HepG2 (cell line): ENCODE results near the gene APOBEC3H. TPM values are rescaled to one million over a fixed set of nuclear protein-coding genes. Genes with fewer than 3 reads are reported as not detected.

Experiments
- CBFB ChIP-seq: sonication (generic); formaldehyde crosslinking; IDR thresholded peaks from 2 replicates; pipeline ENCODE4 v1.4.0; 2020; ENCODE audit warnings: missing genetic modification reagents
- CEBPG ChIP-seq: IDR thresholded peaks from 2 replicates; pipeline ENCODE4 v1.6.1; 2016
- HNF4G ChIP-seq, 2 experiments: sonication (generic) in 1 of 2; formaldehyde crosslinking in 1 of 2; IDR thresholded peaks; 2 replicates each; pipeline versions ENCODE4 v1.4.0 to v1.6.1; 2011 to 2020; ENCODE audit warnings: borderline replicate concordance in 2 of 2, low read depth in 2 of 2, mild to moderate bottlenecking in 2 of 2, low read length in 1 of 2, missing genetic modification reagents in 1 of 2, moderate library complexity in 1 of 2
- KDM2A ChIP-seq: sonication (generic); formaldehyde crosslinking; IDR thresholded peaks from 2 replicates; pipeline ENCODE4 v1.4.0; 2020; ENCODE audit warnings: low read depth, missing genetic modification reagents, borderline replicate concordance
- KDM5A ChIP-seq: fragments of 200-600 bp; sonication (generic); IDR thresholded peaks from 2 replicates; pipeline ENCODE4 v1.7.0; 2018; ENCODE audit warnings: antibody characterized with exemption, mild to moderate bottlenecking, low read length, borderline replicate concordance
- KLF9 ChIP-seq: IDR thresholded peaks from 2 replicates; pipeline ENCODE4 v1.6.1; 2016; ENCODE audit warnings: low read depth
- LCORL ChIP-seq, 2 experiments: fragments of 450-650 bp in 1 of 2; sonication (generic) in 1 of 2; formaldehyde crosslinking in 1 of 2; IDR thresholded peaks; 2 replicates each; pipeline versions ENCODE4 v1.5.0 to v1.6.1; 2017 to 2020; ENCODE audit warnings: antibody characterized with exemption in 1 of 2, missing genetic modification reagents in 1 of 2
- NCOA1 ChIP-seq: sonication (generic); formaldehyde crosslinking; IDR thresholded peaks from 2 replicates; pipeline ENCODE4 v1.9.0; 2021; ENCODE audit warnings: missing genetic modification reagents
- NFIB ChIP-seq: sonication (generic); formaldehyde crosslinking; IDR thresholded peaks from 2 replicates; pipeline ENCODE4 v1.9.0; 2021; ENCODE audit warnings: missing genetic modification reagents, mild to moderate bottlenecking, borderline replicate concordance
- PHF5A ChIP-seq: IDR thresholded peaks from one replicate; pipeline ENCODE4 v1.6.1; 2018; ENCODE audit warnings: low read depth, missing genetic modification reagents; ENCODE audit not compliant: unreplicated experiment
- SP4 ChIP-seq: sonication (generic); formaldehyde crosslinking; IDR thresholded peaks from 2 replicates; pipeline ENCODE4 v1.8.1; 2023; ENCODE audit warnings: mild to moderate bottlenecking, missing genetic modification reagents
- SSRP1 ChIP-seq: IDR thresholded peaks from 2 replicates; pipeline ENCODE4 v1.6.1; 2016; ENCODE audit warnings: control low read depth
- TEAD3 ChIP-seq: optimal IDR thresholded peaks from 2 replicates; pipeline ENCODE3; 2016; ENCODE audit warnings: borderline replicate concordance
- XRCC5 ChIP-seq: fragments of 200-400 bp; formaldehyde crosslinking; optimal IDR thresholded peaks from 2 replicates; pipeline ENCODE3; 2017; ENCODE audit warnings: mild to moderate bottlenecking, low read length
- ZFP37 ChIP-seq: sonication (generic); formaldehyde crosslinking; IDR thresholded peaks from 2 replicates; pipeline ENCODE4 v1.4.0; 2020; ENCODE audit warnings: missing genetic modification reagents, borderline replicate concordance
- ZNF747 ChIP-seq: sonication (generic); formaldehyde crosslinking; IDR thresholded peaks from 2 replicates; pipeline ENCODE4 v1.8.1; 2023; ENCODE audit warnings: missing genetic modification reagents, mild to moderate bottlenecking, borderline replicate concordance
- polyA plus RNA-seq, 8 experiments: library from polyadenylated mRNA; depleted of rRNA in 3 of 8; stranded (reverse) in 7 of 8; unstranded in 1 of 8; fragments of >200 nt; fragmentation: Illumina TruSeq in 4 of 8; extraction: Trizol in 4 of 8; gene quantifications; 2 replicates each; pipeline versions ENCODE4 v1.2.1 to v1.2.3, GENCODE V29; 2011 to 2016; ENCODE audit warnings: low read depth in 4 of 8, missing spikeins in 1 of 8, mixed read lengths in 1 of 8; ENCODE audit not compliant: insufficient read depth in 1 of 8
- total RNA-seq, 5 experiments: library from RNA; depleted of rRNA; stranded (reverse); fragments of >200 nt; fragmentation: Illumina TruSeq; extraction: Trizol; gene quantifications; 2 replicates each; pipeline ENCODE4 v1.2.3, GENCODE V29; 2016; ENCODE audit warnings: low read depth in 1 of 5
- TF ChIP-seq, protein P1 (sequence below): sonication (generic); formaldehyde crosslinking; IDR thresholded peaks from 2 replicates; pipeline ENCODE4 v1.5.1; 2020; ENCODE audit warnings: mild to moderate bottlenecking, missing genetic modification reagents, moderate library complexity
- TF ChIP-seq, protein P2 (sequence below): sonication (generic); formaldehyde crosslinking; IDR thresholded peaks from 2 replicates; pipeline ENCODE4 v1.5.0; 2020; ENCODE audit warnings: missing genetic modification reagents
- TF ChIP-seq, protein P3 (sequence below), 2 experiments: IDR thresholded peaks; 2 replicates each; pipeline ENCODE4 v1.6.1; 2011 to 2012; ENCODE audit warnings: low read length in 2 of 2, borderline replicate concordance in 1 of 2, low read depth in 1 of 2, mild to moderate bottlenecking in 1 of 2, moderate library complexity in 1 of 2
- TF ChIP-seq, protein P4 (sequence below): sonication (generic); formaldehyde crosslinking; IDR thresholded peaks from 2 replicates; pipeline ENCODE4 v1.4.0; 2020; ENCODE audit warnings: low read depth, mild to moderate bottlenecking, missing genetic modification reagents
- TF ChIP-seq, protein P5 (sequence below): sonication (generic); formaldehyde crosslinking; IDR thresholded peaks from 2 replicates; pipeline ENCODE4 v1.9.0; 2021; ENCODE audit warnings: missing genetic modification reagents, borderline replicate concordance

The APOBEC3H gene
- total and polyA plus RNA-seq, 2 of the 13 experiments (the other 11 are each of a cell fraction or from before 2014, with no cell fraction given), result 0.18 to 0.31 TPM

DNA sequence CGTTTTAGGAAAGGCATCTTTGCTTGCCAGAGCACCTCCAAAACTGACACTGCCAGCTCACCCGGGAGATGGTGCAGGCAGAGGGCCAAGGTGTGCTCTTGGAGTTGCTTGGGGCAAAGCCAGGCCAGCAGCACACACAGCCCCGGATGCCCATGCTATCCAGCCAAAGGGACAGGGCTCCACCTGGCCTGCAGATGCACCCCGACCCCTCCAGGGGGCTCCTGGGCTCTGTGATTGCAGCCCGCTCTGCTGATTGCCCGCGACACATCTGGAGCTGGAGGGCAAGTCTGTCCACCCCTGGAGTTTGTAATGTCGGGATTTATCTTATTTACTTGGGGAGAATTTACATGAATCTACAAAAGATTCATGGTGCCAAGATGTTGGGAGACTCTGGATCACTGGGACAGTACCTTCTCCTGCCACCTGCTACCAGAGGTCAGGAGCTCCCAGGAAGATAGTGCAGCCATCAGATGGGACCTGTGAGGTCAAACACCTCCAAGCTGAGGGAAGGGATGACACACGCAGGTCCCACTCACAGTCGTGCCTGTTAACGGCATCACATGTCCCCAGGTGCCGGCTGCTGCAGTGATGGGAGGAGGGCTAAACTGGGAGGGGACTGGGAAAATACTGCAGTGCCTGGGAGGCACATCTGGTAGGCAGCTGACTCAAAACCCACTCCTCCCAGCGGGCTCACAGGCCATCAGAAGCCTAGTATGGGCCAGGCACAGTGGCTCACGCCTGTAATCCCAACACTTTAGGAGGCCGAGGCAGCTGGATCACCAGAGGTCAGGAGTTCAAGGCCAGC is 38.2 kb downstream of the APOBEC3H start (continued):
- TF ChIP-seq, protein P1, sequence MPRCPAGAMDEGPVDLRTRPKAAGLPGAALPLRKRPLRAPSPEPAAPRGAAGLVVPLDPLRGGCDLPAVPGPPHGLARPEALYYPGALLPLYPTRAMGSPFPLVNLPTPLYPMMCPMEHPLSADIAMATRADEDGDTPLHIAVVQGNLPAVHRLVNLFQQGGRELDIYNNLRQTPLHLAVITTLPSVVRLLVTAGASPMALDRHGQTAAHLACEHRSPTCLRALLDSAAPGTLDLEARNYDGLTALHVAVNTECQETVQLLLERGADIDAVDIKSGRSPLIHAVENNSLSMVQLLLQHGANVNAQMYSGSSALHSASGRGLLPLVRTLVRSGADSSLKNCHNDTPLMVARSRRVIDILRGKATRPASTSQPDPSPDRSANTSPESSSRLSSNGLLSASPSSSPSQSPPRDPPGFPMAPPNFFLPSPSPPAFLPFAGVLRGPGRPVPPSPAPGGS (CRISPR knock-in tag), result no peak
- TF ChIP-seq CEBPG (CRISPR knock-in tag) (no peak), NFIB (CRISPR knock-in tag) (no peak), LCORL (IDR thresholded peaks at IDR 0.05) (no peak), LCORL (CRISPR knock-in tag; IDR thresholded peaks at IDR 0.05) (0 out of 2 replicates have a peak, but pooled peaks have one; percentile 26), PHF5A (CRISPR knock-in tag) (no peak), KDM2A (CRISPR knock-in tag) (peak; percentile 47; the same call in 1 of the 2 replicates), HNF4G (IDR thresholded peaks at IDR 0.05; ENCODE audit: borderline replicate concordance, low read depth, low read length) (no peak), HNF4G (CRISPR knock-in tag; IDR thresholded peaks at IDR 0.05; ENCODE audit: borderline replicate concordance, low read depth) (no peak), XRCC5 (peak; percentile 41), SP4 (CRISPR knock-in tag) (no peak), TEAD3 (CRISPR knock-in tag) (peak; percentile 28), NCOA1 (CRISPR knock-in tag) (no peak), KDM5A (no peak), CBFB (CRISPR knock-in tag) (no peak), ZFP37 (CRISPR knock-in tag) (no peak), SSRP1 (CRISPR knock-in tag) (no peak), KLF9 (CRISPR knock-in tag) (no peak), ZNF747 (CRISPR knock-in tag) (no peak)
- TF ChIP-seq, protein P2, sequence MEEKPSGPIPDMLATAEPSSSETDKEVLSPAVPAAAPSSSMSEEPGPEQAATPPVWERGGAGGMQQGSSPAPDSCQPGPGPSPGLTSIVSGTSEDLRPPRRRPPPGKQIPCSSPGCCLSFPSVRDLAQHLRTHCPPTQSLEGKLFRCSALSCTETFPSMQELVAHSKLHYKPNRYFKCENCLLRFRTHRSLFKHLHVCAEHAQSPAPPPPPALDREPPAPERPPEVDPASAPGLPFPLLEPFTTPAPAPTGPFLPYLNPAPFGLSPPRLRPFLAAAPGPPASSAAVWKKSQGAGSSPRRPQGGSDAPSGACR (CRISPR knock-in tag), result no peak
- TF ChIP-seq, protein P3, sequence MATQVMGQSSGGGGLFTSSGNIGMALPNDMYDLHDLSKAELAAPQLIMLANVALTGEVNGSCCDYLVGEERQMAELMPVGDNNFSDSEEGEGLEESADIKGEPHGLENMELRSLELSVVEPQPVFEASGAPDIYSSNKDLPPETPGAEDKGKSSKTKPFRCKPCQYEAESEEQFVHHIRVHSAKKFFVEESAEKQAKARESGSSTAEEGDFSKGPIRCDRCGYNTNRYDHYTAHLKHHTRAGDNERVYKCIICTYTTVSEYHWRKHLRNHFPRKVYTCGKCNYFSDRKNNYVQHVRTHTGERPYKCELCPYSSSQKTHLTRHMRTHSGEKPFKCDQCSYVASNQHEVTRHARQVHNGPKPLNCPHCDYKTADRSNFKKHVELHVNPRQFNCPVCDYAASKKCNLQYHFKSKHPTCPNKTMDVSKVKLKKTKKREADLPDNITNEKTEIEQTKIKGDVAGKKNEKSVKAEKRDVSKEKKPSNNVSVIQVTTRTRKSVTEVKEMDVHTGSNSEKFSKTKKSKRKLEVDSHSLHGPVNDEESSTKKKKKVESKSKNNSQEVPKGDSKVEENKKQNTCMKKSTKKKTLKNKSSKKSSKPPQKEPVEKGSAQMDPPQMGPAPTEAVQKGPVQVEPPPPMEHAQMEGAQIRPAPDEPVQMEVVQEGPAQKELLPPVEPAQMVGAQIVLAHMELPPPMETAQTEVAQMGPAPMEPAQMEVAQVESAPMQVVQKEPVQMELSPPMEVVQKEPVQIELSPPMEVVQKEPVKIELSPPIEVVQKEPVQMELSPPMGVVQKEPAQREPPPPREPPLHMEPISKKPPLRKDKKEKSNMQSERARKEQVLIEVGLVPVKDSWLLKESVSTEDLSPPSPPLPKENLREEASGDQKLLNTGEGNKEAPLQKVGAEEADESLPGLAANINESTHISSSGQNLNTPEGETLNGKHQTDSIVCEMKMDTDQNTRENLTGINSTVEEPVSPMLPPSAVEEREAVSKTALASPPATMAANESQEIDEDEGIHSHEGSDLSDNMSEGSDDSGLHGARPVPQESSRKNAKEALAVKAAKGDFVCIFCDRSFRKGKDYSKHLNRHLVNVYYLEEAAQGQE (IDR thresholded peaks at IDR 0.05; ENCODE audit: borderline replicate concordance in 1 of 2, low read depth in 1 of 2, low read length in 2 of 2), result no peak
- TF ChIP-seq, protein P4, sequence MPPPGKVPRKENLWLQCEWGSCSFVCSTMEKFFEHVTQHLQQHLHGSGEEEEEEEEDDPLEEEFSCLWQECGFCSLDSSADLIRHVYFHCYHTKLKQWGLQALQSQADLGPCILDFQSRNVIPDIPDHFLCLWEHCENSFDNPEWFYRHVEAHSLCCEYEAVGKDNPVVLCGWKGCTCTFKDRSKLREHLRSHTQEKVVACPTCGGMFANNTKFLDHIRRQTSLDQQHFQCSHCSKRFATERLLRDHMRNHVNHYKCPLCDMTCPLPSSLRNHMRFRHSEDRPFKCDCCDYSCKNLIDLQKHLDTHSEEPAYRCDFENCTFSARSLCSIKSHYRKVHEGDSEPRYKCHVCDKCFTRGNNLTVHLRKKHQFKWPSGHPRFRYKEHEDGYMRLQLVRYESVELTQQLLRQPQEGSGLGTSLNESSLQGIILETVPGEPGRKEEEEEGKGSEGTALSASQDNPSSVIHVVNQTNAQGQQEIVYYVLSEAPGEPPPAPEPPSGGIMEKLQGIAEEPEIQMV (CRISPR knock-in tag), result no peak
- TF ChIP-seq, protein P5, sequence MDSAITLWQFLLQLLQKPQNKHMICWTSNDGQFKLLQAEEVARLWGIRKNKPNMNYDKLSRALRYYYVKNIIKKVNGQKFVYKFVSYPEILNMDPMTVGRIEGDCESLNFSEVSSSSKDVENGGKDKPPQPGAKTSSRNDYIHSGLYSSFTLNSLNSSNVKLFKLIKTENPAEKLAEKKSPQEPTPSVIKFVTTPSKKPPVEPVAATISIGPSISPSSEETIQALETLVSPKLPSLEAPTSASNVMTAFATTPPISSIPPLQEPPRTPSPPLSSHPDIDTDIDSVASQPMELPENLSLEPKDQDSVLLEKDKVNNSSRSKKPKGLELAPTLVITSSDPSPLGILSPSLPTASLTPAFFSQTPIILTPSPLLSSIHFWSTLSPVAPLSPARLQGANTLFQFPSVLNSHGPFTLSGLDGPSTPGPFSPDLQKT (CRISPR knock-in tag), result no peak
